T1000 (cell line): ENCODE results near the gene RIMBP2.

Experiments
- DNase-seq: peaks from one replicate; lab custom pipeline; 2025; ENCODE audit warnings: mixed read lengths; lab: John Stamatoyannopoulos, UW

RIMBP2 gene

DNA sequence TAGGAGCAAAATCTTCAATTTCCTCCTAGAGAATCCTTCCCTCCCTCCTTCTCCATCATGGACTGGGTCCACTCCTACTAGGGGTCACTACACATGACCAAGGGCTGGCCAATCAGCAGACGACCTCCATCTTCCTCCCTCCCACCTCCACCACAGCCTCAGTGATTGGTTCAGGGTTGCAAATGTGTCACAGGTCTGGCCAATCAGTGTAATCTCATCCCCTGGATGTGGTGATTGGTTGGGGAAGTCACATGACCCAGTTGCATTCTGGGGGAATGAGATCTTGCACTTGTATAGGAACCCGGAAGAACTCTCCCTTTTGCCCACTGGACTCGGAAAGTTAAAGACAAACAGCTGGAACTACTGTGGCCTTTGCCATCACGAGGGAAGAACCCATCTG lies 209.3 kb downstream of the RIMBP2 start:
- DNase-seq: no peak

DNA sequence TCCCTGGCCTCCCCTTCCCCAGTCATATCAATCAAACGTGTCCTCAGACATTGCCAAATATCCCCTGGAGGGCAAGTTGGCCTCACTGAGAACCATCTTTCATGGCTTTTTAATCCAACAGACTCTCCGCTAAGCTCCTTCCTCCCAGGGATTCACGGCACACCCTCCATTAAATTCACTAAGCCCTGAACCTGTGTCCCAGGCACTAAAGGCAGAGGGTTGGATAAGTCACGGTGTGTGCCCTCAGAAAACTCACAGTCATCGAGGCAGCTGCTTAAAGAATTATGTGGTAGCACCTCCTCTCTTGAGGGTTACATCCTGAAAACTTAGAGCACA lies 211.3 kb downstream of the RIMBP2 start:
- no peak for DNase-seq

DNA sequence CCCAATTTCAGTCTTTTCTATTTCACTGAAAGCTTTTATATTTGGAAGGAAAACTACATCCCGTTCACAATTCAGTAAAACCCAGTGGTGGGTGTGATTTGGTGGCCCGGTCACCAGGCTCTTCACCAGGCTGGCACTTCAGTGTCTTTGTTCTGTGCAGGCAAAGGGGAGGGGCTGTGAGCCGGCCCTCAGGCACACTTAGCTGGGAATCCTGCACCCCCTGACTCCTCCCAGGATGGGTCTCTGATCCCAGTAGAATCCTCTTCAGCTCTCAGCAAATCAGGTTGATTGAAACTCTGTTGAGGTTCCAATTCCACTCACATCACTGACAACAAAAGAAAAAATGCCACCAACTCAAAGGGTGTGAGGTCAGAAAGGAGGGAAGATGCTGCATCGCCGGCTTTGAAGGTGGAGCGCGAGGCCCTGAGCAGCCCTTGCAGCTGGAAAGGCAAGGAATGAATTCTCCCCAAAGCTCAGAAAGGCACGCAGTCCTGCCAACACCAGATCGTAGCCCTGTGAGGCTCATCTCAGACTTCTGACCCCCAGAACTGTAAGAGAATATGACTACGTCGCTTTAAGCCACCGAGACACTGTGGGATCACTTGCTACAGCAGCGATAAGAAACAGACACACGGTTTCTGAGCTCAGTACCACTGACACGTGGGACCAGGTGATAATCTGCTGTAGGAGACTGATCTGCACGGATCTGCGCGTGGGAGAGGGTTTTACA lies 211.8 kb downstream of the RIMBP2 start:
- DNase-seq: no peak

DNA sequence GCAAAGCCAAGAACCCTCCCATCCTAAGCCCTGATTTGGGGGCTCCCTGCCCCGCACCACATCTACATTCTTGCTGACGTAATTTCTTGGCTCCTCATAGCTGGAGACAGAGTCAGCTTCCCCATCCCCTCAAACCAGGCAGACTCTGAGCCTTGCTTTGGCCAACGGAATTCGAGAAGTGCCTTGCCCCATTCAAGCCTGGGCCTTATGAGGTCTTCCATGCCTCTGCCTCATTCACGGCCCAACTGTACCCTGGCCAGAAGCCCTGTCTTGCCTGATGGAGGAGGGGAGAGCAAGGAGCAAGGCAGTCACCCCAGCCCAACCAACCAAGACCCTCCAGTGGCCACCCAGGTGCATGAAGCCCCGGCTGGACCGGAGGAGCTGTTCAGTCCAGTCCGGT lies 214.3 kb downstream of the RIMBP2 start:
- DNase-seq: no peak

DNA sequence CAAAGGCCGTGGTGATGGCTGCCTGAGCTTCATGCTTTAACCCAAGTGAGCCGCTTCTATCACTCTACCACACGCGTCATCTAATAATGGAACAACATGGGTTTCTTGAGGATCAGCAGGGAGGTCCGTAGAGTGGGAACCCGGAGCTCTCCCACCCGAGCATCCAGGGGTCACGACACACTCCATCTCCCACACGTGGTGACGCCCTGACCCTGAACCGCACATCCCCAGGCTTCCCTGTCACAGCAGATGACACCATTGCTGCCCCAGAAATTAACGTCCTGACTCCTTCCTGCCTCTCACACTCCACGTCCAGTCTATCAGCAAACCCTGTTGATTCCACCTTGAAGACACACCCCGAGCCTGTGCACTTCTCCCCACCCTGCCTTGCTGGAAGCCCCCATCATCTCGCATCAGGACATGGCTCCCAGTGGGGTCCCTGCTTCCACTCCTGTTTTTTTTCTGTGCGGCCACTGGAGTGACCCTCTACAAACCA lies 215.2 kb downstream of the RIMBP2 start:
- no peak for DNase-seq

DNA sequence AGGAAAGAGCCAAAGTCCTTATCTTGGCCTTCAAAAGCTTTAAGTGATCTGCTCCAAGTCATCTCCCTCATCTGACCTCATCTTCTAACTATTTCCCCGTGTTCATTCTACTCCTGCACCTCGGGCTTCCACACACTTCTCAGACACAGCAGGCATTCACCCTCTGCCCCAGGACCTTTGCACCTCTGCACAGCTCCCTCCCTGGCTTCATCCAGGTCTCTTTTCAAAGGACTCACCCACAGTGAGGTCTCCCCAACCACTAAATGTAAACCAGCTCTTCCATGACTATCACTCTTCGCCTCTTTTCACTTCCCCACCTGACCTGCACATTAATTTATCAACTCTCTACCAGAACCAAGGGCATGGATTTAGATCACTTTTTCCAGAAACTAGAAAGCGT lies 216.6 kb downstream of the RIMBP2 start:
- no peak for DNase-seq

DNA sequence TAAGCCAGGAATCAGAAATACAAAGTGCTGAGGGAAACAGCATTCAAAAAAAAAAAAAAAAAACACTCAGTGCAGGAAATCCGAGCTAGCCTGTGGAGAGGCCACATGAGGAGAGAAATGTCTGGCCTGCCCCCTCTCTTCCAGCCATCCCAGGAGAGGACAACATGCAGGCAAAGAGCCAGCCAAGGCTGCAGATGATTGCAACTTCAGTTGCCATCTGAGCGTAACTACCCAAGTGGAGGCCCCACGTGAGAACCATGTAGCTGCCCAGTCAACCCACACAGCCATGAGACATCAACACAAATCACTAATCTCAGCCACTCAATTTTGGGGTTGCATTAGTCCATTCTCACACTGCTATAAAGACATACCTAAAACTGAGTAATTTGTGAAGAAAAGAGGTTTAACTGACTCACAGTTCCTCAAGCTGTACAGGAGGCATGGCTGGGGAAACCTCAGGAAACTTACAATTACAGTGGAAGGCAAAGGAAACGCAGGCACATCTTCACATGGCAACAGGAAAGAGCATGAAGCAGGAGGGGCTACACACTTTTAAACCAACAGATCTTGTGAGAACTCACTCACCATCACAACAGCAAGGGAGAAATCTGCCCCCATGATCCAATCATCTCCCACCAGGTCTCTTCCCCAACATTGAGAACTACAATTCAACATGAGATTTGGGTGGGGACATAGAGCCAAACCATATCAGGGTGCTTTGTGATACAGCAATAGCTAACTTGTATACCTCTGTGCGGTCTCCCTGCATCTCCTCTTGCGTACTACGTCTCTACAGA lies 217.3 kb downstream of the RIMBP2 start:
- DNase-seq: no peak

DNA sequence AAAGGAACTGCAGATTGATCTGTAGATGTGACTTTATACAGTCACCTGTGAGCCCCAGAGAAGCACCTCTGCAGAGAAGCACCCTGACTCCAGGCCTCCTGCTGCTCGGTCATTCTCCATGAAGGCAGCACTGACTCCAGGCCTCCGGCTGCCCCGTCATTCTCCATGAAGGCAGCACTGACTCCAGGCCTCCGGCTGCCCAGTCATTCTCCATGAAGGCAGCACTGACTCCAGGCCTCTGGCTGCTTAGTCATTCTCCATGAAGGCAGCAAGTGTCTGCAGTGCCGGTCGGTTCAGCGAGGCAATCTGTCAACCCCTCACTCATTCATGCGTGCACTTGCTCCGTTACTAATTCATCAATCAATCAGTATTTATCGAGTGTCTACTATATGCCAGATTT lies 218.1 kb downstream of the RIMBP2 start:
- DNase-seq: no peak

DNA sequence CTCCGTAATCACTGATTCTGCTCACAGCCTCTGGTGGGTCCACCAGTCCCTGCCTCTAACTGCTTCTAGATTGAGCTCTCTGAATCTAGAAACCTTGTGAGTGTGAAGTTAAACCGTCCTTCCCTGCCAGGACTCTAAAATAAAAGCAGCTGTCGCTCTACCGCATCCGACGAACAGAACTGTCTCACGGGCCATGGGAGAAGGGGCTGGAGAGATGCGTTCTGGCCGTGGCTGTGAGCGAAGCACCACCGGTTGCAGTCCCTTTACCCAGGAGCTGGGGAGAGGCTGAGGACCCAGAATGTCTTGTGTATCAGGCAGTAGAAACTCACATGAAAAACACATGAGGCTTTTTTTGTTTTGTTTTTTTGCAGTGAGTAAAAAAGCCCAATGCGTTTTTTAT lies 218.8 kb downstream of the RIMBP2 start:
- no peak for DNase-seq

DNA sequence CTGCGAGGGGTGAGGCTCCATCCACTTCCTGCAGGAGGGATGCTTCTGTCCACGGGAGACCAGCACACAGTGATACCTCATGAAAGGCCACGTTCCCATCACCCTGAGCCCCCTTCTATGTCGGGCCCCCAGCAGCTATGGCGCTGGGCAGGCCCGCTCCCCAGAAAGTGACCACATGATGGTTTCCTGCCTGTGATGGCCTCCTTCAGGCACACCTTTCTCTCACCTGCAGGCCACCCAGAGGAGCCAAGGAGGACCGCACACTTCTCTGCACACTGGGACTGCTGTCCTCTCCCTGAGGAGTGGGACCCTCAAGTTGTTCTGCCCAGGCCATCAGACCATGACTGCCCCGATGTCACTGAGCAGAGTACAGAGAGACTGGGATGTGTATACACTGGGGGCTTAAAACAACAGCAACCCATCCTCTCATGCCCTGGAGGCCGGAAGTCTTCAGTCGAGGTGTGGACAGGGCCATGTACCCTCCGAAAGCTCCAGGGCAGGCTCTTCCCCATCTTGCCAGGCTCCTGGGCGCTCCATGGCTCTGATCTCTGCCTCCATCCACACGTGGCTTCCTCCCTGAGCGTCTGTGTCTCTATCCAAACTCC lies 219.5 kb downstream of the RIMBP2 start:
- DNase-seq: no peak

DNA sequence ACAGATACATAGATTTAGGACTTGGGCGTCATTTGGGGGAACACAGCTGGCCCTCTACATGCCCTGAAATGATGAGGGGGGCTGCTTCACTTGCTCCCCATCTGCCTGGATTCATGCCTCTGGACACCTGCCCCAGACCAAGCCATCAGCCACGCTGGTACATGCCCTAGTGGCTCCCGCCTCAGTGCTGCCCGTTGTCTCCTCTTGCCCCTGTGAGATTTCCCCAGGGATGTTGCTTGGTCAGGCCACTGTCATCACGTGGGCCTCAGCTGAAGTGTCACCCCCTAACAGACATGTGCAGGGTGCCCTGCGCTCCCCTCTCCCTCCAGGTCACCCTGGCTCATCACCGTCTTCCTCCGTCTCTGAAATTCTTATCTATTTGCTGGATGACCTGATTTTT lies 220.9 kb downstream of the RIMBP2 start:
- no peak for DNase-seq

DNA sequence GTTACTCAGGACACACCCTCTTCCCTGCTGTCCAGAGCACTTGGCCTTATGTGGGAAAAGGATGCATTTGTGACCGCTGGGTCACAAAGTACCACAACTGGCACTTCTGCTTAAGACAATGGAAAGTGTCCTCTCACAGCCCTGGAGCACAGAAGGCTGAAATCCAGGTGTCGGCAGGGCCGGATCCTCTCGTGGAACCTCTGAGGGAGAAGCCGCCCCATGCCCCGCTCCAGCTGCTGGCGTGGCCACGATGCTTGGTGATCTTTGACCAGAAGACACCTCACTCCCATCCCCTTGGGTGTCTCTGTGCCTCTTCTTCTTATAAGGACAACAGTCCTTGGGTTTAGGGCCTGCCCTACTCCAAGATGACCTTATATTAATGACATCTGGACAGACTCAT lies 221.4 kb downstream of the RIMBP2 start:
- DNase-seq: no peak

DNA sequence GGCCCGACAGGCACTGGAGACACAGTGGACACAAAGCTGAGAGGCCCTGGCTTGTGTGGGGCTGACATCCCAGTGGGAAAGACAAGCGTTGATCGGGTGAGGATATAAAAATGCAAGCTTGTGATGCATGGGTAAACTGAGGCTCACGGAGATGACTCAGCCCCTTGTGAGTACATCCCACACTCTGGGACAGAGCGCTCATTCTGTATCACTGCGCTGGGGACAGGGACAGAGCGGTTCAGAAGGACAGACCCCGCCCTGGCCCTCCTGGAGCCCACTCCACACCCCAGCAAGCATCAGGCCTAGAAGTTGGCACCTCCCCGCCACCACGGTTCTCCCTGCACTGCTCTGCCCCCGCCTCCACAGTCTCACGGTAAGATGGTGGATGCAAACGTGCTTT lies 222.1 kb downstream of the RIMBP2 start:
- DNase-seq: no peak

DNA sequence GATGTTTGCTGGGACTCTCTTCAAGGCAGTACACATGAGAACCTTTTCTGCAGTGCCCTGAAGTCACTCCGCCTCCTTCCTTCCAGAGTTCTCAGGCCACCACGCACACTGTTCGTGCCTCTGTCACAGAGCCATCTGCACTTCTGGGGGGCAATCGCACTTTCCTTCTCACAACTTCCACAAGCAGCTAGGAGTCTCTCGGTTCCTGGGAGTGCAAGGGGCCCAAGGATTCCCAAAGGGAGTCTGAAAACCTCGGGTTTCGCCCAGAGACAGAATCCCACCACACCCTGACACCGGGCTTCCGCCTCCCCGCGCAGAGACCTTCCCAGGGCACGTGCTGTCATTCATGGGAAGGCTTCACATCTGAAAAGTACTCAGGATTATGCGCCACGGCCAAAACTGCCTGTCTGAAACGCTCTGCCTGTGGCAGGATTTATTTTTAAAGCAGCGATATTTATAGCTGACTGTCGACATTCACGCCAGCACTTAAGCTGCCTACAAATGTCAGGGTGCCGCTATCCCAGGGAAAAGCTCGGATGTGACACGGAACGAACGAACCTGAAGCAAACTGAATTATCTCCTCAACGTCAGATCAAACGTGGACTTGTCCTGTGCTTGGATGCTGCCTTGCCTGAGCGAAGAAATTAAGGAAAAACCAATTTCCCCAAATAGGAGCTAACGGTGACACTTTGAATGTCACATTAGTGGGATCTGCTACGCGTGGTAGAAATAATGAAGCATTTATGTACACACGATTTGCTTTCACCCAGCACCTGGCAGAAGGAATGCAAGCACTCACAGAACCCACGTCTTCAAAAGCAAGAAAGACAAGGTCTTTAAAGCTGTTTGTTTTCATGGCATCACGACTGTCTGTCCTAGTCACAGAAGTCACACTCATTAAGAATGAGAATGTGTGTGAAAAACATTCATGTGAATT lies 224.4 kb downstream of the RIMBP2 start:
- DNase-seq: no peak

DNA sequence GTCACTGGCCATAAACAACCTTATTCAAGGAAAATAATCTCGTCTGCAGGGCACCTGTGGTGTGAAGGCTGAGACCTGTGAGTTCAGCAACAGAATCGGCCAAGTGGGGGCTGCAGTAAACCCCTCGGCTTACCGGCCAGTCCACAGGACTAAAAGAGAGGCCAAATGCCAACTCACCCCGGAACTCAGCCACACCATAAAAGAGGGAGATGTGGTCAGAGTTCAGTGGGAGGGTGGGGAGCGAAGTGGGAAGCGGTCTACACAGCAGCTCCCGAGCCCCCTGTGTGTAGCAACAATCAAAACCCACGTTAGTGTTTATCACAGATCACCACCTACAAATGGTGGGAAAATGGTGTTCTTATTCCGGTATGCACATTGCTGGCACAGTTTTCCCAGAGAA lies 225.4 kb downstream of the RIMBP2 start:
- DNase-seq: no peak

DNA sequence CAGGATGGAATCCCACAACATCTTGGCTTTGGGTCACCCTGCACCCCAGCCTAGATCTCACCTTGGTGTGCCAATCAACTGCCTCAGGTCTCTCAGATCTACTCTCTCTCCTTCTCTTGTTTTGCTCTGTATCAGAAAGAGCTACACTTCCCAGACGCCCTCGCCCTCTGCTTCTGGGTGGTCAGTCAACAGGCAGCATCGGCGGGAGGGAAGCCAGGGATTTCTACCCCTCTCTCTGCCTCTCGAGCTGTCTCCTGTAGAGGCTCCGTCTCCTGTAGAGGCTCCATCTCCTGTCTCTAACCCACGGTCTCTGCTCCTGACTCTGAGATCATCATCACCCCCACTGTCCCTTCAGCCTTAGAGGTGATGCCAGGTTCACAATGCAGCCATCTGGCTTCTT lies 226.8 kb downstream of the RIMBP2 start:
- no peak for DNase-seq

DNA sequence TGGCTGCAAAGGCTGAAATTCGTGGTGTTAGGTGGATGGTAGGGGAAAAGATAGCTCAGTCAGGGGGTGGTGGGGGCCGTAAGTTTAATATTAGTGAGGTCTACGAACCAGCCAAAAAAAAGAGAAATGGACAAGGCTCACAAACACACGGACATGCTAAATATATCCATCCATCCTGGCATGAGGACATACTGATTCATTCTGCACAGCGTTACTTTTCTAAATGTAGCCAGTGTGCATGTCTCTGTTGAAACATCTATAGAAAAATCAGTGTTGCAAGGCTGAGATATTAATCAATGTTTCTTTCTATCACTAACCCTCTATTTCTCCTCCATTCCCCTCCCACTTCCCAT lies 227.8 kb downstream of the RIMBP2 start:
- no peak for DNase-seq

DNA sequence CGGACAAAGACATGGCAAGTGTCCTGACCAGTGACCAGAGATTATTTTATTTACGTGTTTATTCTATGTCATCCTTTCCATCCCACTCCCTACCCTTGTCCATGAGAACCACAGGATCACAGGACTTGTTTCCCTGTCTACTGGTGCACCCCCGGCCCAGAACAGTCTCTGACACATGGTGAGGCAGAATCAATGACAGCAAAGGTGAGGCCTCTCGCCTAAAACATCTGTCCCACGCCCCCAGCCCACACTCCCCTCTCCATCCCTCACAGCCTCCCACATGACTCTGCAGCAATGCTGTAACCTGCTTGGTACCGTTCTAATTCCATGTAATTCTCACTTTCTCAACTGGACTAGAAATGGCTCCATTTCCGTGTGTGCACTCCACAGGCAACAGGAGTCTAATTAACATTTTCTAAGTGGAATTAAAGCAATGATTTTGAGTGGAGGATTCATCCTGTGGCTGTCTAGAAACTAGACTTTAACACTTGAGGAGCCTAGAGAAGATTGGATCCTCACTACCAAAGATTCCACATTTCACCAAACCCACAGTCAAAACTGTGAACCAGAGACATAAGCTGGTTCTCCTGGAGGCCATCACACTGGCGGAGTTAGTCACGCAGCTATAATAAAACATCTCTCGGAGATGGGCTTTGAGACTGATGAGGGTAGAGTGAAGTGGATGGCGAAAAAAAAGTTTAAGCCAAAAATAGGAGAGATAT lies 228.3 kb downstream of the RIMBP2 start:
- DNase-seq: no peak

DNA sequence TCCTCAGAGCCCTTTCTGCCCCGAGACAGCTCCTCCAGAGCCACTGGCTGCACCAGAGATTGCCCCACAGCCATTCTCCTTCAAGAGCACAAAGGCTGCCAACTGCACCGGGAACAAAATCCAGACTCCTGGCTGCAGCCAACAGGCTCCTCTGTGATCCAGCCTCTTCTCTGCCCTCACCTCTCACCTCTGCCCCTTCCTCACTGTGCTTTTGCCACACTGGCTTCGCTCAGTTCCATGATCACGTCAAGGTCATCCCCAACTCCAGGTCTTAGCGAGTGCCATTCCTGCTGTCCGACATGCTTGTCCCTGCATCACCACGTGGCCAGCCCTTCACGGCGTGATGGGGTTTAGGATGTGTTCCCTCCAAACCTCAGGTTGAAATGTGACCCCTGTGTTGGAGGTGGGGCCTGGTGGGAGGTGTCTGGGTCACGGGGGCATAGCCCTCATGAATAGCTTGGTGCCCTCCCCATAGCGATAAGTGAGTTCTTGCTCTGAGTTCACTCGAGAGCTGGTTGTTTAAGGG lies 229.1 kb downstream of the RIMBP2 start:
- no peak for DNase-seq

DNA sequence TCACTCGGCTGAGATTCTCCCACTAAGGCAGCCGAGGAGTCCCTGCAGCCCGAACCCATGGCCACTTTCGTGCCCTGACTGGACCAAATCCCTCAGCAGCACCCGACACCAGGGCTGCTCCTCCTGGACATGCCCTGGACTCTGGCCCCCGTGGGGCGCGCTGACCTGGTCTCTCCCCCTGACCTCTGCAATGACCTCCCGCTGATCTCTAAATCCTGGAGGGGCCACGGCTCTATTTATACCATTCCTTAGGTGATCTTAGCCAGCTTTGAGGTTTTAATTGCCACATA lies 230.0 kb downstream of the RIMBP2 start:
- DNase-seq: no peak
